Fibroblast of the aortic adventitia (primary cell): ENCODE measurements around the gene GFM2. TPM values are rescaled to one million over a fixed set of nuclear protein-coding genes. Genes with fewer than 3 reads are reported as not detected.
"Not testable (repeated sequence)": the region's sequence is repeated elsewhere in the genome, so short reads cannot be mapped to it uniquely, and the experiment has no call there.

ENCODE experiments used
- DNase-seq: peaks from one replicate; pipeline ENCODE4 v3.0.0-alpha.2; 2010; ENCODE audit warnings: low read depth
- H3K4me3 ChIP-seq: 2 replicates; pipeline ENCODE4 v1.5.1; 2011; ENCODE audit warnings: low read depth, mild to moderate bottlenecking, control low read depth, low read length, moderate library complexity
- CTCF ChIP-seq: IDR thresholded peaks from 2 replicates; pipeline ENCODE4 v1.5.1; 2011; ENCODE audit warnings: mild to moderate bottlenecking, low read length, control low read depth, inconsistent platforms; ENCODE audit not compliant: insufficient read depth
- total RNA-seq: library from RNA; depleted of rRNA; stranded (reverse); fragments of >200 nt; gene quantifications from 2 replicates; pipeline ENCODE4 v1.2.3, GENCODE V29; 2012; ENCODE audit warnings: low replicate concordance

The GFM2 gene
- total RNA-seq, 1 donor: 31.8 TPM

GRCh38 chr5:74765201-74765600, 1.7 kb downstream of the GFM2 start:
- TF ChIP-seq CTCF: no peak
- DNase-seq: no peak
- H3K4me3 ChIP-seq: no peak overlapping the region

- H3K4me3 ChIP-seq: no peak overlapping the region
- no peak for TF ChIP-seq CTCF
- DNase-seq: no peak
Observed at GRCh38 chr5:74763504-74763903, 3.4 kb downstream of the GFM2 start.

- no peak for TF ChIP-seq CTCF
- H3K4me3 ChIP-seq: no peak overlapping the region
- DNase-seq: peak; percentile 58
Observed at GRCh38 chr5:74762599-74762998, 4.3 kb downstream of the GFM2 start.

GRCh38 chr5:74761241-74761640, 5.7 kb downstream of the GFM2 start:
- DNase-seq: no peak
- no peak for TF ChIP-seq CTCF

GRCh38 chr5:74748742-74749141, 18.2 kb downstream of the GFM2 start:
- not testable (repeated sequence) for H3K4me3 ChIP-seq, DNase-seq

More at GRCh38 chr5:74761241-74761640, 5.7 kb downstream of the GFM2 start:
- no peak overlapping the region for H3K4me3 ChIP-seq

GRCh38 chr5:74738406-74738805, 28.5 kb downstream of the GFM2 start:
- no peak for DNase-seq

GRCh38 chr5:74736759-74737158, 30.2 kb downstream of the GFM2 start:
- DNase-seq: no peak
- H3K4me3 ChIP-seq: no peak overlapping the region
- no peak for TF ChIP-seq CTCF

More at GRCh38 chr5:74738406-74738805, 28.5 kb downstream of the GFM2 start:
- H3K4me3 ChIP-seq: no peak overlapping the region
- no peak for TF ChIP-seq CTCF
